ENCODE data around the gene CDH15. TPM values are rescaled to one million over a fixed set of nuclear protein-coding genes. Genes with fewer than 3 reads are reported as not detected.
A peak's percentile ranks its signal among the peaks of the same experiment; 100 is the strongest.
"Not testable (repeated sequence)": the region's sequence is repeated elsewhere in the genome, so short reads cannot be mapped to it uniquely, and the experiment has no call there.

The CDH15 gene
- total RNA-seq, 1 donor from 2014 or later, result not detected

GRCh38 chr16:89163297-89163696 is 8.3 kb upstream of the CDH15 start:
- peaks cover 5% of the 10 kb centered on the region for H3K27me3 ChIP-seq
- H3K27ac ChIP-seq, result no peak overlapping the region
- Mint-ChIP-seq H3K27me3 (ENCODE audit: insufficient read depth, low read depth) (peaks cover 10% of the 10 kb centered on the region), H3K4me3 (no peak overlapping the region), H3K27ac (no peak overlapping the region), H3K4me1 (peaks cover 27% of the 10 kb centered on the region), H3K36me3 (no peaks in the 10 kb centered on the region), H3K9me3 (peaks cover 3% of the 10 kb centered on the region)
- H3K4me1 ChIP-seq, result peaks cover 14% of the 10 kb centered on the region
- H4K20me1 ChIP-seq (ENCODE audit: low read depth), result no peaks in the 10 kb centered on the region
- DNase-seq (ENCODE audit: low spot score), result no peak
- H3K4me3 ChIP-seq, result no peak overlapping the region
- H3K4me2 ChIP-seq, result no peak overlapping the region
- H2AFZ ChIP-seq (replicated peaks), result no peak overlapping the region
- no peak overlapping the region for H3K9ac ChIP-seq
- TF ChIP-seq CTCF (IDR thresholded peaks at IDR 0.05) (no peak), EZH2 (IDR thresholded peaks at IDR 0.05) (no peak), EZH2phosphoT487 (IDR thresholded peaks at IDR 0.05) (no peak)
- peaks cover 9% of the 10 kb centered on the region for H3F3A ChIP-seq (ENCODE audit: low read depth)
- H3K79me2 ChIP-seq (ENCODE audit: low read depth), result no peaks in the 10 kb centered on the region
- H3K9me3 ChIP-seq (ENCODE audit: low read depth), result no peaks in the 10 kb centered on the region
- H3K36me3 ChIP-seq, result no peaks in the 10 kb centered on the region

- Histone ChIP-seq H3K4me3 (no peak overlapping the region), H3K9me3 (ENCODE audit: low read depth) (no peaks in the 10 kb centered on the region), H3K4me1 (peaks cover 14% of the 10 kb centered on the region), H3K27ac (no peak overlapping the region), H4K20me1 (ENCODE audit: low read depth) (no peaks in the 10 kb centered on the region), H3K36me3 (no peaks in the 10 kb centered on the region), H3F3A (ENCODE audit: low read depth) (peaks cover 3% of the 10 kb centered on the region), H2AFZ (replicated peaks) (peak overlapping the region; percentile 72), H3K79me2 (ENCODE audit: low read depth) (no peaks in the 10 kb centered on the region), H3K4me2 (no peak overlapping the region), H3K27me3 (peaks cover 15% of the 10 kb centered on the region), H3K9ac (no peak overlapping the region)
- peak overlapping the region; percentile 79 for H3K27ac Mint-ChIP-seq
- peak overlapping the region; percentile 60 for H3K4me3 Mint-ChIP-seq
- peak; percentile 65 for DNase-seq (ENCODE audit: low spot score)
- no peak for TF ChIP-seq CTCF (IDR thresholded peaks at IDR 0.05)
- TF ChIP-seq EZH2phosphoT487 (IDR thresholded peaks at IDR 0.05), result no peak
- no peak for TF ChIP-seq EZH2 (IDR thresholded peaks at IDR 0.05)
- peaks cover 27% of the 10 kb centered on the region for H3K4me1 Mint-ChIP-seq
- H3K27me3 Mint-ChIP-seq (ENCODE audit: insufficient read depth, low read depth), result peaks cover 13% of the 10 kb centered on the region
- H3K36me3 Mint-ChIP-seq, result no peaks in the 10 kb centered on the region
- H3K9me3 Mint-ChIP-seq, result no peaks in the 10 kb centered on the region
Observed at GRCh38 chr16:89164436-89164835, 7.1 kb upstream of the CDH15 start.

GRCh38 chr16:89164847-89165680 is 6.5 kb upstream of the CDH15 start:
- Histone ChIP-seq H3K9ac (no peak overlapping the region), H3K36me3 (no peaks in the 10 kb centered on the region), H3K79me2 (ENCODE audit: low read depth) (no peaks in the 10 kb centered on the region), H3K27me3 (peaks cover 21% of the 10 kb centered on the region), H3K27ac (no peak overlapping the region), H3K4me1 (peaks cover 14% of the 10 kb centered on the region), H4K20me1 (ENCODE audit: low read depth) (no peaks in the 10 kb centered on the region), H3F3A (ENCODE audit: low read depth) (peaks cover 3% of the 10 kb centered on the region), H3K4me2 (no peak overlapping the region), H3K9me3 (ENCODE audit: low read depth) (no peaks in the 10 kb centered on the region), H2AFZ (replicated peaks) (no peak overlapping the region), H3K4me3 (no peak overlapping the region)
- DNase-seq (ENCODE audit: low spot score), result no peak
- peaks cover 11% of the 10 kb centered on the region for H3K27me3 Mint-ChIP-seq (ENCODE audit: insufficient read depth, low read depth)
- H3K4me3 Mint-ChIP-seq, result no peak overlapping the region
- TF ChIP-seq CTCF (IDR thresholded peaks at IDR 0.05), result no peak
- TF ChIP-seq EZH2phosphoT487 (IDR thresholded peaks at IDR 0.05), result no peak
- TF ChIP-seq EZH2 (IDR thresholded peaks at IDR 0.05), result no peak
- peaks cover 27% of the 10 kb centered on the region for H3K4me1 Mint-ChIP-seq
- H3K36me3 Mint-ChIP-seq, result no peaks in the 10 kb centered on the region
- no peak overlapping the region for H3K27ac Mint-ChIP-seq
- H3K9me3 Mint-ChIP-seq, result no peaks in the 10 kb centered on the region

- H3K79me2 ChIP-seq (ENCODE audit: low read depth); DNase-seq (ENCODE audit: low spot score); H3K27ac ChIP-seq; H4K20me1 ChIP-seq (ENCODE audit: low read depth); H3K4me3 Mint-ChIP-seq; H3K9ac ChIP-seq; H3K9me3 Mint-ChIP-seq; H3K4me3 ChIP-seq; H3K9me3 ChIP-seq (ENCODE audit: low read depth); H3K4me2 ChIP-seq; H3K36me3 ChIP-seq; H3K36me3 Mint-ChIP-seq; H3F3A ChIP-seq (ENCODE audit: low read depth); H2AFZ ChIP-seq (replicated peaks): not testable (repeated sequence)
- Histone ChIP-seq H3K4me1 (peaks cover 14% of the 10 kb centered on the region), H3K27me3 (peaks cover 27% of the 10 kb centered on the region)
- peak overlapping the region; percentile 54 for H3K27ac Mint-ChIP-seq
- H3K4me1 Mint-ChIP-seq, result peaks cover 27% of the 10 kb centered on the region
- peaks cover 11% of the 10 kb centered on the region for H3K27me3 Mint-ChIP-seq (ENCODE audit: insufficient read depth, low read depth)
Observed at GRCh38 chr16:89165681-89165979, 5.9 kb upstream of the CDH15 start.

Data from neural progenitor cell (in vitro differentiated cells).